K562 (cell line): ENCODE data around the gene PPM1G. TPM values are rescaled to one million over a fixed set of nuclear protein-coding genes. Genes with fewer than 3 reads are reported as not detected.

ENCODE experiments used
- BHLHE40 ChIP-seq: IDR thresholded peaks from 2 replicates; pipeline ENCODE4 v1.6.1; 2011; ENCODE audit warnings: low read length, improper control_type of control experiment
- COPS2 ChIP-seq: fragments of 450-650 bp; conservative IDR thresholded peaks from 2 replicates; pipeline ENCODE4 v1.6.1; 2016; ENCODE audit warnings: mild to moderate bottlenecking, moderate library complexity
- E2F5 ChIP-seq: sonication (generic); formaldehyde crosslinking; IDR thresholded peaks from 2 replicates; pipeline ENCODE4 v1.8.0; 2022; ENCODE audit warnings: mild to moderate bottlenecking, missing genetic modification reagents
- ETS1 ChIP-seq: conservative IDR thresholded peaks from 2 replicates; pipeline ENCODE4 v1.6.1; 2011; ENCODE audit warnings: low read depth, mild to moderate bottlenecking, low read length; ENCODE audit not compliant: control insufficient read depth
- JUN ChIP-seq, 2 experiments: sonication (generic) in 1 of 2; formaldehyde crosslinking in 1 of 2; IDR thresholded peaks; 2 replicates each; pipeline versions ENCODE4 v1.6.1 to v1.8.0; 2012 to 2022; ENCODE audit warnings: borderline replicate concordance in 2 of 2, mild to moderate bottlenecking in 2 of 2, improper control_type of control experiment in 1 of 2, low read depth in 1 of 2, low read length in 1 of 2, missing genetic modification reagents in 1 of 2
- MEF2A ChIP-seq: IDR thresholded peaks from 2 replicates; pipeline ENCODE4 v1.6.1; 2011; ENCODE audit warnings: low read depth, mild to moderate bottlenecking, low read length, moderate library complexity; ENCODE audit not compliant: control insufficient read depth
- MXI1 ChIP-seq: IDR thresholded peaks from 2 replicates; pipeline ENCODE4 v1.6.1; 2011; ENCODE audit warnings: low read depth, mild to moderate bottlenecking, improper control_type of control experiment, low read length
- NFE2 ChIP-seq: IDR thresholded peaks from 2 replicates; pipeline ENCODE4 v1.6.1; 2014; ENCODE audit warnings: antibody characterized with exemption, low read depth
- NFYB ChIP-seq: IDR thresholded peaks from 2 replicates; pipeline ENCODE4 v1.6.1; 2011; ENCODE audit warnings: mild to moderate bottlenecking, moderate library complexity; ENCODE audit not compliant: insufficient read length; ENCODE audit errors: extremely low read depth
- RBM14 ChIP-seq: fragments of 200-400 bp; formaldehyde crosslinking; IDR thresholded peaks from 2 replicates; pipeline ENCODE4 v1.6.1; 2018; ENCODE audit warnings: low read depth, mild to moderate bottlenecking, low read length, moderate library complexity, borderline replicate concordance; ENCODE audit not compliant: insufficient read depth
- RBM22 ChIP-seq: fragments of 200-400 bp; formaldehyde crosslinking; IDR thresholded peaks from 2 replicates; pipeline ENCODE4 v1.6.1; 2018; ENCODE audit warnings: low read length, low read depth; ENCODE audit not compliant: poor library complexity, severe bottlenecking
- SETDB1 ChIP-seq: IDR thresholded peaks from one replicate; pipeline ENCODE4 v1.6.1; 2012; ENCODE audit warnings: low read length, control low read depth, inconsistent platforms
- SMARCE1 ChIP-seq: fragments of 450-650 bp; IDR thresholded peaks from 2 replicates; pipeline ENCODE4 v1.7.1; 2016; ENCODE audit warnings: mild to moderate bottlenecking
- TAF15 ChIP-seq: fragments of 200-400 bp; formaldehyde crosslinking; IDR thresholded peaks from 2 replicates; pipeline ENCODE4 v1.6.1; 2017; ENCODE audit warnings: mild to moderate bottlenecking, low read depth, low read length, moderate library complexity
- ZNF639 ChIP-seq, 2 experiments: fragments of 200-800 bp in 1 of 2; sonication (Bioruptor generic) in 1 of 2; sonication (generic) in 1 of 2; formaldehyde crosslinking in 1 of 2; IDR thresholded peaks in 1 of 2; conservative IDR thresholded peaks in 1 of 2; 2 replicates each; pipeline versions ENCODE4 v1.5.0 to v1.6.1; 2016 to 2020; ENCODE audit warnings: missing compliant biosample characterization in 1 of 2, missing genetic modification characterization in 1 of 2, missing genetic modification reagents in 1 of 2
- polyA plus RNA-seq, 8 experiments: library from polyadenylated mRNA; depleted of rRNA in 4 of 8; stranded (reverse) in 5 of 8; unstranded in 3 of 8; fragments of >200 nt; fragmentation: Nextera tagmentation in 2 of 8; fragmentation: Illumina TruSeq in 1 of 8; extraction: Ambion mirVana in 2 of 8; extraction: Trizol in 1 of 8; gene quantifications; 2 replicates each; pipeline versions ENCODE4 v1.2.1 to v1.2.3, GENCODE V29; 2011 to 2014; ENCODE audit warnings: inconsistent platforms in 1 of 8, missing spikeins in 1 of 8
- total RNA-seq, 7 experiments: library from RNA; depleted of rRNA in 6 of 7; stranded (reverse); fragments of >200 nt in 6 of 7; fragmentation: Illumina TruSeq in 2 of 7; extraction: Trizol in 2 of 7; gene quantifications; 2 replicates each; pipeline versions ENCODE4 v1.2.1 to v1.2.3, GENCODE V29; 2011 to 2021; ENCODE audit warnings: low replicate concordance in 1 of 7
- TF ChIP-seq, protein P1 (sequence below): sonication (generic); formaldehyde crosslinking; IDR thresholded peaks from 2 replicates; pipeline ENCODE4 v1.8.1; 2023; ENCODE audit warnings: mild to moderate bottlenecking, missing genetic modification reagents
- TF ChIP-seq, protein P2 (sequence below), 2 experiments: fragments of 150-350 bp in 1 of 2; IDR thresholded peaks; 2 replicates each; pipeline ENCODE4 v1.6.1; 2012 to 2016; ENCODE audit warnings: low read depth in 2 of 2, low read length in 2 of 2, mild to moderate bottlenecking in 1 of 2, moderate library complexity in 1 of 2

PPM1G gene
- total and polyA plus RNA-seq, 9 of the 15 experiments (the other 6 are each of a cell fraction or from before 2014, with no cell fraction given) = 61.7 to 230 (median 153) TPM

DNA sequence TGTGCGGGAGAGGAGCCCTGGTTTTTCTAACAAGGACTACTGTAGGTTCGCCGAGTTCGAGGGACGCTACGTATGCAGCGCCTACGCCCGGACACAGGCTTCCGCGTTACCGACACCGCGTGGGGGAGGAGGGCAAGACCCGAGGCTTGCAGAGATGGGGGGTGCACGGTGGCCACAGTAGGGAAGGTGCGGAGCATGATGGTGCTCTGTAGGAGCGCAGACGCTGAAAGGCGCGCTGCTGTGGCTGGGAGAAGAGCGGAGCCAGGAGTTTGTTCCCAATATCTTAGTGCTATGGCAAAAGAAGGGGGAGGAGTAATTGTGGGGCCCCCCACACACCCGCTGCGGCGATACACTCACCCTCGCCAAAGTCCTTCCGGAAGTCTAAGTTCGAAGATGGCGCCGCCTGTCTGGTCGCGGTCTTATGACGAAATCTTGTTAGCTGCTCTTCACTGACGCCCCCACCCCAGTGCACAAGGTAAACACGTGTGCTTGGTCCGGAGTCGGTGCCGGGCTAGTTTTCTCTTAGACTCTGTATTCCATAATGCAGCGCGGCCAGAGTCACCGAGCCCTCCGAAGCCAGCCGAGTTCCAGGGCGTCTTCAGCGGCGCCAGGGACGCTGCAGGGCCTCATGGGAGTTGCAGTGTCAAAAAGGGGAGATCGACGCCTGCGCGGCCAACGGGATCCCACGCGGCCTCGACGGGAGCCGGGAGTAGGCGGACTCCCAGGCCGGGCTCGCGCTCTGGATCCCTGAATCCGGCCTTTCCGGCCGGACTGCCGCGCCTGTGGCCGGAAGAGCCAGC, 52.8 kb downstream of the PPM1G start, which contains the start of gene GTF3C2 (continued):
- TF ChIP-seq, protein P1, sequence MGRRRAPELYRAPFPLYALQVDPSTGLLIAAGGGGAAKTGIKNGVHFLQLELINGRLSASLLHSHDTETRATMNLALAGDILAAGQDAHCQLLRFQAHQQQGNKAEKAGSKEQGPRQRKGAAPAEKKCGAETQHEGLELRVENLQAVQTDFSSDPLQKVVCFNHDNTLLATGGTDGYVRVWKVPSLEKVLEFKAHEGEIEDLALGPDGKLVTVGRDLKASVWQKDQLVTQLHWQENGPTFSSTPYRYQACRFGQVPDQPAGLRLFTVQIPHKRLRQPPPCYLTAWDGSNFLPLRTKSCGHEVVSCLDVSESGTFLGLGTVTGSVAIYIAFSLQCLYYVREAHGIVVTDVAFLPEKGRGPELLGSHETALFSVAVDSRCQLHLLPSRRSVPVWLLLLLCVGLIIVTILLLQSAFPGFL (CRISPR knock-in tag) = 0 out of 2 replicates have a peak, but pooled peaks have one; percentile 50
- no peak for TF ChIP-seq COPS2
- peak; percentile 43; the same call in 1 of the 2 replicates for TF ChIP-seq SMARCE1
- TF ChIP-seq SETDB1 = peak; percentile 24
- no peak for TF ChIP-seq RBM22
- no peak for TF ChIP-seq NFE2
- peak; percentile 50 for TF ChIP-seq ETS1
- TF ChIP-seq TAF15 = no peak
- peak in 1 of 2 experiments; percentile 77; a peak in 1 of 4 replicates for TF ChIP-seq ZNF639 (CRISPR knock-in tag; conservative IDR thresholded peaks at IDR 0.05 in 1 of 2, IDR thresholded peaks at IDR 0.05 in 1 of 2)
- TF ChIP-seq RBM14 = no peak
- TF ChIP-seq JUN (IDR thresholded peaks at IDR 0.05; ENCODE audit: borderline replicate concordance, low read depth, low read length) = peak; percentile 72; the same call in 1 of the 2 replicates
- TF ChIP-seq JUN (CRISPR knock-in tag; IDR thresholded peaks at IDR 0.05; ENCODE audit: borderline replicate concordance) = no peak
- TF ChIP-seq BHLHE40 = peak; percentile 78
- no peak for TF ChIP-seq MEF2A
- TF ChIP-seq, protein P2, sequence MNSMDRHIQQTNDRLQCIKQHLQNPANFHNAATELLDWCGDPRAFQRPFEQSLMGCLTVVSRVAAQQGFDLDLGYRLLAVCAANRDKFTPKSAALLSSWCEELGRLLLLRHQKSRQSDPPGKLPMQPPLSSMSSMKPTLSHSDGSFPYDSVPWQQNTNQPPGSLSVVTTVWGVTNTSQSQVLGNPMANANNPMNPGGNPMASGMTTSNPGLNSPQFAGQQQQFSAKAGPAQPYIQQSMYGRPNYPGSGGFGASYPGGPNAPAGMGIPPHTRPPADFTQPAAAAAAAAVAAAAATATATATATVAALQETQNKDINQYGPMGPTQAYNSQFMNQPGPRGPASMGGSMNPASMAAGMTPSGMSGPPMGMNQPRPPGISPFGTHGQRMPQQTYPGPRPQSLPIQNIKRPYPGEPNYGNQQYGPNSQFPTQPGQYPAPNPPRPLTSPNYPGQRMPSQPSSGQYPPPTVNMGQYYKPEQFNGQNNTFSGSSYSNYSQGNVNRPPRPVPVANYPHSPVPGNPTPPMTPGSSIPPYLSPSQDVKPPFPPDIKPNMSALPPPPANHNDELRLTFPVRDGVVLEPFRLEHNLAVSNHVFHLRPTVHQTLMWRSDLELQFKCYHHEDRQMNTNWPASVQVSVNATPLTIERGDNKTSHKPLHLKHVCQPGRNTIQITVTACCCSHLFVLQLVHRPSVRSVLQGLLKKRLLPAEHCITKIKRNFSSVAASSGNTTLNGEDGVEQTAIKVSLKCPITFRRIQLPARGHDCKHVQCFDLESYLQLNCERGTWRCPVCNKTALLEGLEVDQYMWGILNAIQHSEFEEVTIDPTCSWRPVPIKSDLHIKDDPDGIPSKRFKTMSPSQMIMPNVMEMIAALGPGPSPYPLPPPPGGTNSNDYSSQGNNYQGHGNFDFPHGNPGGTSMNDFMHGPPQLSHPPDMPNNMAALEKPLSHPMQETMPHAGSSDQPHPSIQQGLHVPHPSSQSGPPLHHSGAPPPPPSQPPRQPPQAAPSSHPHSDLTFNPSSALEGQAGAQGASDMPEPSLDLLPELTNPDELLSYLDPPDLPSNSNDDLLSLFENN (IDR thresholded peaks at IDR 0.05; ENCODE audit: low read depth in 2 of 2, low read length in 2 of 2) = 0 out of 4 replicates have a peak, but pooled peaks of 1 of the 2 experiments have one; percentile 7
- no peak for TF ChIP-seq NFYB
- TF ChIP-seq E2F5 = peak; percentile 75
- peak; percentile 91 for TF ChIP-seq MXI1
